AG08396 (cell line): ENCODE measurements around the gene GIT2.
"Not testable (repeated sequence)": the region's sequence is repeated elsewhere in the genome, so short reads cannot be mapped to it uniquely, and the experiment has no call there.

Experiments used
- DNase-seq: peaks from one replicate; pipeline ENCODE4 v3.0.0; 2012; ENCODE audit warnings: low spot score, mixed read lengths

The GIT2 gene

GRCh38 chr12:109995686-109996482, at the start of gene GIT2:
Gene GIT2, minus strand, starts transcription at chr12:109996368. Its CDS starts 144 bp downstream, at chr12:109996224.
- DNase-seq, result peak; percentile 96

GRCh38 chr12:110042264-110042663, 46.1 kb upstream of the GIT2 start:
- no peak for DNase-seq

GRCh38 chr12:110039085-110039807, 43.1 kb upstream of the GIT2 start:
- peak; percentile 76 for DNase-seq

- no peak for DNase-seq
Measured at GRCh38 chr12:110038741-110039084, 42.5 kb upstream of the GIT2 start.

GRCh38 chr12:110037315-110037714, 41.1 kb upstream of the GIT2 start:
- DNase-seq, result no peak

GRCh38 chr12:110035534-110036104, 39.5 kb upstream of the GIT2 start:
- DNase-seq, result no peak

- no peak for DNase-seq
Measured at GRCh38 chr12:110033888-110034287, 37.7 kb upstream of the GIT2 start.

GRCh38 chr12:110029290-110029815, 33.2 kb upstream of the GIT2 start:
- DNase-seq, result no peak

GRCh38 chr12:110028323-110028722, 32.2 kb upstream of the GIT2 start:
- DNase-seq, result no peak

- DNase-seq, result no peak
Measured at GRCh38 chr12:110024051-110024450, 27.9 kb upstream of the GIT2 start.

GRCh38 chr12:110023059-110023980, 27.2 kb upstream of the GIT2 start:
- DNase-seq, result peak; percentile 41

- DNase-seq, result no peak
Measured at GRCh38 chr12:110020956-110021355, 24.8 kb upstream of the GIT2 start.

GRCh38 chr12:110015132-110015531, 19.0 kb upstream of the GIT2 start:
- DNase-seq, result no peak

- no peak for DNase-seq
Measured at GRCh38 chr12:110012659-110013058, 16.5 kb upstream of the GIT2 start.

- no peak for DNase-seq
Measured at GRCh38 chr12:110012137-110012536, 16.0 kb upstream of the GIT2 start.

GRCh38 chr12:110010853-110011723, 14.9 kb upstream of the GIT2 start:
- DNase-seq, result no peak

- not testable (repeated sequence) for DNase-seq
Measured at GRCh38 chr12:110008681-110009398, 12.7 kb upstream of the GIT2 start.

GRCh38 chr12:110007881-110008280, 11.7 kb upstream of the GIT2 start:
- no peak for DNase-seq

GRCh38 chr12:110006115-110006514, 9.9 kb upstream of the GIT2 start:
- DNase-seq, result no peak

- DNase-seq, result no peak
Measured at GRCh38 chr12:110005319-110005973, 9.3 kb upstream of the GIT2 start.
